H9 (cell line): ENCODE measurements around the gene KRT6A. TPM values are rescaled to one million over a fixed set of nuclear protein-coding genes. Genes with fewer than 3 reads are reported as not detected.

ENCODE experiments used
- DNase-seq: peaks from one replicate; pipeline ENCODE4 v3.0.0-alpha.2; 2017
- H2AFZ ChIP-seq: one replicate; pipeline ENCODE4 v1.6.1; 2013; ENCODE audit warnings: mild to moderate bottlenecking, low read length, control low read depth, moderate library complexity
- H2AK5ac ChIP-seq: 2 replicates; pipeline ENCODE4 v1.6.1; 2013; ENCODE audit warnings: low read length, control low read depth, mixed read lengths; ENCODE audit not compliant: insufficient read length
- H2BK120ac ChIP-seq: one replicate; pipeline ENCODE4 v1.6.1; 2013; ENCODE audit warnings: low read depth, mild to moderate bottlenecking, low read length, control low read depth, inconsistent platforms; ENCODE audit not compliant: poor library complexity, severe bottlenecking
- H2BK12ac ChIP-seq: 2 replicates; pipeline ENCODE4 v1.6.1; 2013; ENCODE audit warnings: low read length, control low read depth, mixed read lengths, low read depth; ENCODE audit not compliant: insufficient read length
- H2BK15ac ChIP-seq: 2 replicates; pipeline ENCODE4 v1.6.1; 2013; ENCODE audit warnings: low read depth, low read length, control low read depth
- H2BK20ac ChIP-seq: one replicate; pipeline ENCODE4 v1.6.1; 2013; ENCODE audit warnings: low read depth, mild to moderate bottlenecking, low read length, control low read depth, inconsistent platforms; ENCODE audit not compliant: poor library complexity, severe bottlenecking
- H2BK5ac ChIP-seq: 2 replicates; pipeline ENCODE4 v1.6.1; 2013; ENCODE audit warnings: low read length, control low read depth, mixed read lengths; ENCODE audit not compliant: insufficient read length
- H3K14ac ChIP-seq: 2 replicates; pipeline ENCODE4 v1.6.1; 2013; ENCODE audit warnings: low read length, control low read depth; ENCODE audit not compliant: insufficient read depth
- H3K18ac ChIP-seq: 2 replicates; pipeline ENCODE4 v1.6.1; 2013; ENCODE audit warnings: low read depth, mild to moderate bottlenecking, mixed read lengths, low read length, control low read depth; ENCODE audit not compliant: insufficient read length
- H3K23ac ChIP-seq: 2 replicates; pipeline ENCODE4 v1.6.1; 2013; ENCODE audit warnings: low read length, control low read depth, mixed read lengths, low read depth; ENCODE audit not compliant: insufficient read length
- H3K23me2 ChIP-seq: 2 replicates; pipeline ENCODE4 v1.6.1; 2013; ENCODE audit warnings: low read depth, mild to moderate bottlenecking, mixed read lengths, low read length, control low read depth; ENCODE audit not compliant: insufficient read length, poor library complexity, severe bottlenecking
- H3K27ac ChIP-seq: 2 replicates; pipeline ENCODE4 v1.5.1; 2013; ENCODE audit warnings: low read length, control low read depth, mixed read lengths, low read depth; ENCODE audit not compliant: insufficient read length
- H3K27me3 ChIP-seq: 2 replicates; pipeline ENCODE4 v1.6.1; 2013; ENCODE audit warnings: low read length, control low read depth, inconsistent platforms; ENCODE audit not compliant: insufficient read depth
- H3K4ac ChIP-seq: 2 replicates; pipeline ENCODE4 v1.6.1; 2013; ENCODE audit warnings: low read depth, mild to moderate bottlenecking, control low read depth, inconsistent platforms, low read length, moderate library complexity
- H3K4me1 ChIP-seq: 2 replicates; pipeline ENCODE4 v1.6.1; 2013; ENCODE audit warnings: low read length, control low read depth, inconsistent platforms; ENCODE audit not compliant: insufficient read depth
- H3K4me2 ChIP-seq: 2 replicates; pipeline ENCODE4 v1.6.1; 2013; ENCODE audit warnings: low read length, control low read depth, mixed read lengths; ENCODE audit not compliant: insufficient read length, insufficient read depth
- H3K56ac ChIP-seq: 2 replicates; pipeline ENCODE4 v1.6.1; 2013; ENCODE audit warnings: low read depth, mild to moderate bottlenecking, mixed read lengths, low read length, control low read depth; ENCODE audit not compliant: insufficient read length
- H3K79me1 ChIP-seq: 2 replicates; pipeline ENCODE4 v1.6.1; 2013; ENCODE audit warnings: low read depth, mild to moderate bottlenecking, moderate library complexity, low read length, control low read depth, inconsistent platforms; ENCODE audit not compliant: insufficient read depth, poor library complexity, severe bottlenecking
- H3K79me2 ChIP-seq: 2 replicates; pipeline ENCODE4 v1.6.1; 2013; ENCODE audit warnings: low read length, control low read depth, inconsistent platforms; ENCODE audit not compliant: insufficient read depth
- H3K9ac ChIP-seq: 2 replicates; pipeline ENCODE4 v1.6.1; 2013; ENCODE audit warnings: low read length, control low read depth, mixed read lengths; ENCODE audit not compliant: insufficient read length; ENCODE audit errors: extremely low read depth
- H3K9me3 ChIP-seq: one replicate; pipeline ENCODE4 v1.6.1; 2013; ENCODE audit warnings: low read depth, low read length, inconsistent platforms; ENCODE audit not compliant: control insufficient read depth
- H3T11ph ChIP-seq: one replicate; pipeline ENCODE4 v1.6.1; 2013; ENCODE audit warnings: mild to moderate bottlenecking, low read length, control low read depth, inconsistent platforms
- H4K20me1 ChIP-seq: one replicate; pipeline ENCODE4 v1.6.1; 2013; ENCODE audit not compliant: control insufficient read depth, insufficient read length, insufficient read depth
- H4K5ac ChIP-seq: 2 replicates; pipeline ENCODE4 v1.6.1; 2013; ENCODE audit warnings: low read depth, mild to moderate bottlenecking, mixed read lengths, low read length, control low read depth; ENCODE audit not compliant: insufficient read length
- H4K8ac ChIP-seq: replicated peaks from 2 replicates; pipeline ENCODE4 v1.6.1; 2013; ENCODE audit warnings: low read length, control low read depth, mixed read lengths, low read depth; ENCODE audit not compliant: insufficient read length
- H4K91ac ChIP-seq: 2 replicates; pipeline ENCODE4 v1.6.1; 2013; ENCODE audit warnings: low read depth, mild to moderate bottlenecking, moderate library complexity, mixed read lengths, low read length, control low read depth; ENCODE audit not compliant: insufficient read length
- H3K27ac Mint-ChIP-seq, 3 experiments: 2 replicates in 2 of 3; 3 replicates in 1 of 3; pipeline ENCODE4 v1.8.0; 2020 to 2021; ENCODE audit warnings: mixed read lengths in 3 of 3, mild to moderate bottlenecking in 1 of 3, moderate library complexity in 1 of 3
- H3K27me3 Mint-ChIP-seq: 2 replicates; pipeline ENCODE4 v1.8.0; 2021; ENCODE audit warnings: low read depth, mild to moderate bottlenecking, moderate library complexity, mixed read lengths
- H3K36me3 Mint-ChIP-seq, 3 experiments: 2 replicates in 2 of 3; 3 replicates in 1 of 3; pipeline ENCODE4 v1.8.0; 2020 to 2021; ENCODE audit warnings: low read depth in 3 of 3, mixed read lengths in 3 of 3; ENCODE audit not compliant: insufficient read depth in 1 of 3
- H3K4me1 Mint-ChIP-seq, 2 experiments: 2 replicates each; pipeline ENCODE4 v1.8.0; 2020; ENCODE audit warnings: mixed read lengths in 2 of 2
- H3K4me3 Mint-ChIP-seq, 2 experiments: 2 replicates in 1 of 2; 3 replicates in 1 of 2; pipeline ENCODE4 v1.8.0; 2020 to 2021; ENCODE audit warnings: mild to moderate bottlenecking in 2 of 2, mixed read lengths in 2 of 2, moderate library complexity in 1 of 2
- H3K9me3 Mint-ChIP-seq, 2 experiments: 2 replicates in 1 of 2; 3 replicates in 1 of 2; pipeline ENCODE4 v1.8.0; 2020; ENCODE audit warnings: mild to moderate bottlenecking in 2 of 2, mixed read lengths in 2 of 2, moderate library complexity in 1 of 2
- WGBS: extraction: QIAGEN DNeasy Blood & Tissue Kit; methylation state at CpG from one replicate; pipeline ENCODE4 v1.1.7; 2013; ENCODE audit warnings: missing lambda C conversion rate, low lambda C conversion rate, mixed read lengths; ENCODE audit not compliant: insufficient read length; ENCODE audit errors: extremely low coverage; 5-methylcytosine and 5-hydroxymethylcytosine counted together
- total RNA-seq: library from RNA; stranded (reverse); gene quantifications from 2 replicates; pipeline ENCODE4 v1.2.1, GENCODE V29; 2021
- TF ChIP-seq, protein P1 (sequence below): fragments of 200-600 bp; sonication (generic); conservative IDR thresholded peaks from 3 replicates; pipeline ENCODE4 v1.8.0; 2021; ENCODE audit warnings: antibody characterized with exemption, mild to moderate bottlenecking

Gene KRT6A
- total RNA-seq, 1 experiment from 2014 or later: not detected

DNA sequence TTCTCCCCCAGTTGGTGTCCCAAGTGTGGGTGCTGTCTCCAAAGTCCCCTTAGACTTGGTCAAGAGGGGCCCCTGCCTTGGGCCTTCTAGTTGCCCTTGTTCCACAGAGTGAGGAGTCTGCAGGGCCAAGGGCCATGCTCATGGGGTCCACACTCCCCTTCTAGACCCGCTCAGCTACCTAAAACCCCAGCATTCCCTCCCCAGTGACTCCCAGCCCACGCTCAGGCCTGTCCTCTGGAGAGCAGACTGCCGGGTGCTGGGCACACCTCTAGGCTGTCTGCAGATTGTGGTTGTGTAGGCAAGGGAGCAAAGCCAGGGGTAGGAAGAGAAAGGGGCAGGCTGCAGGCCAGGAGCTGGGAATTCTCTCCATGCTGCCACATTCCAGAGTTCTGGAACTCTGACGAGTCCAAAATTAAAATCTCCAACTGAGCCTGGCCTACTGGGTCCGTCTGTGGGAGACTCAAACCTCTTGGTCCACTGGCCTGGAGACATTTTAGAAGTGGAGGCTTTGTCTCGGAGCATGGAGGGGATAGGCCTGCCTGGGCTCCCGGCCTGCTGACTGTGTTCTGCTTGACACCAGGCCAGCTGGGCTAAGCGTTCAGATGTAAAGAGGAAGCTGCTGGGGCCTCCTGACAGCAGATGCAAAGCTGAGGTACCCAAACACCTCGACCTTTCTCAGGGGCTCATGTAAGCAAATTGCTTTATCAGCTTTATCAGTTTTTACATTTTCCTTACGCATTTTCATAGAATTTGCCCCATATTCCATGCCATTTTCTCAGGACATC, 40.8 kb upstream of the KRT6A start:
- Histone ChIP-seq H3K23ac (no peak overlapping the region), H3K9me3 (no peaks in the 10 kb centered on the region), H3K79me1 (no peaks in the 10 kb centered on the region), H3K56ac (no peak overlapping the region), H2BK12ac (no peak overlapping the region), H3K18ac (no peak overlapping the region), H3K4ac (no peak overlapping the region), H2BK120ac (no peak overlapping the region), H3K23me2 (no peaks in the 10 kb centered on the region), H2AFZ (no peak overlapping the region), H3K4me1 (no peaks in the 10 kb centered on the region), H2AK5ac (no peak overlapping the region), H3K4me2 (no peak overlapping the region), H4K91ac (no peak overlapping the region), H3K14ac (no peak overlapping the region; the same call in 1 of the 2 replicates), H3K9ac (no peak overlapping the region), H3K79me2 (no peaks in the 10 kb centered on the region), H3K27ac (no peak overlapping the region), H2BK15ac (no peak overlapping the region), H4K8ac (no peak overlapping the region), H4K20me1 (no peaks in the 10 kb centered on the region), H2BK5ac (no peak overlapping the region), H4K5ac (no peak overlapping the region), H2BK20ac (no peak overlapping the region), H3K27me3 (no peaks in the 10 kb centered on the region), H3T11ph (no peak overlapping the region)
- H3K4me3 Mint-ChIP-seq: no peak overlapping the region
- H3K9me3 Mint-ChIP-seq: no peaks in the 10 kb centered on the region
- H3K27me3 Mint-ChIP-seq: peaks cover 6% of the 10 kb centered on the region
- no peaks in the 10 kb centered on the region for H3K36me3 Mint-ChIP-seq
- DNase-seq: no peak
- TF ChIP-seq, protein P1, sequence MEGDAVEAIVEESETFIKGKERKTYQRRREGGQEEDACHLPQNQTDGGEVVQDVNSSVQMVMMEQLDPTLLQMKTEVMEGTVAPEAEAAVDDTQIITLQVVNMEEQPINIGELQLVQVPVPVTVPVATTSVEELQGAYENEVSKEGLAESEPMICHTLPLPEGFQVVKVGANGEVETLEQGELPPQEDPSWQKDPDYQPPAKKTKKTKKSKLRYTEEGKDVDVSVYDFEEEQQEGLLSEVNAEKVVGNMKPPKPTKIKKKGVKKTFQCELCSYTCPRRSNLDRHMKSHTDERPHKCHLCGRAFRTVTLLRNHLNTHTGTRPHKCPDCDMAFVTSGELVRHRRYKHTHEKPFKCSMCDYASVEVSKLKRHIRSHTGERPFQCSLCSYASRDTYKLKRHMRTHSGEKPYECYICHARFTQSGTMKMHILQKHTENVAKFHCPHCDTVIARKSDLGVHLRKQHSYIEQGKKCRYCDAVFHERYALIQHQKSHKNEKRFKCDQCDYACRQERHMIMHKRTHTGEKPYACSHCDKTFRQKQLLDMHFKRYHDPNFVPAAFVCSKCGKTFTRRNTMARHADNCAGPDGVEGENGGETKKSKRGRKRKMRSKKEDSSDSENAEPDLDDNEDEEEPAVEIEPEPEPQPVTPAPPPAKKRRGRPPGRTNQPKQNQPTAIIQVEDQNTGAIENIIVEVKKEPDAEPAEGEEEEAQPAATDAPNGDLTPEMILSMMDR: no peak
- no peak overlapping the region; a peak in 1 of 7 replicates for H3K27ac Mint-ChIP-seq
- WGBS: no CpG with 5 or more reads among the region's 10 CpGs
- H3K4me1 Mint-ChIP-seq: peaks cover 5 to 6% of the 10 kb centered on the region in 2 experiments; a peak in 3 of 4 replicates
